HCT116 (cell line): ENCODE data around the gene SNX25. TPM values are rescaled to one million over a fixed set of nuclear protein-coding genes. Genes with fewer than 3 reads are reported as not detected.

ENCODE experiments used
- ATAC-seq: fragments of 200-7000 bp; cut with Tn5 transposase; 2 replicates; pipeline ENCODE4 v1.9.1; 2020; ENCODE audit warnings: mild to moderate bottlenecking, moderate library complexity
- BruUV-seq: library from RNA; stranded (reverse); fragments of 400-500 nt; replicated peaks from 2 replicates; lab custom pipeline; 2021; lab: Mats Ljungman, UMichigan
- CTCF ChIA-PET: fragments of 300-600 bp; sonication (Branson Sonifier 250); formaldehyde crosslinking; loops from one replicate; lab custom pipeline; 2021; ENCODE audit warnings: antibody characterized with exemption; lab: Charles Lee
- POLR2A ChIA-PET: fragments of 300-600, 350-600 bp; sonication (Branson Sonifier 250); formaldehyde crosslinking; loops from one replicate; lab custom pipeline; 2021; ENCODE audit warnings: antibody characterized with exemption; lab: Charles Lee
- RAD21 ChIA-PET, 2 experiments: fragments of 300-600 bp; sonication (Branson Sonifier 250); formaldehyde crosslinking; loops; one replicate each; lab custom pipeline; 2023; ENCODE audit warnings: low total read pairs in 2 of 2; ENCODE audit not compliant: uncharacterized antibody in 2 of 2, unreplicated experiment in 2 of 2, low non-redundant PET in 1 of 2; lab: Charles Lee
- DNase-seq: peaks from one replicate; pipeline ENCODE4 v3.0.0-alpha.2; 2010; ENCODE audit warnings: low read depth, low spot score
- H2AFZ ChIP-seq: fragments of 200-600 bp; shearing (Covaris generic), sonication (generic); 2 replicates; pipeline ENCODE4 v1.6.1; 2017; ENCODE audit warnings: low read depth, mixed run types, mixed read lengths, antibody characterized with exemption, low read length; ENCODE audit not compliant: poor library complexity, severe bottlenecking
- H3K27ac ChIP-seq: 2 replicates; pipeline ENCODE4 v1.5.1; 2012; ENCODE audit warnings: low read depth, low read length
- H3K27me3 ChIP-seq: fragments of 200-600 bp; sonication (generic); 2 replicates; pipeline ENCODE4 v1.6.1; 2016; ENCODE audit warnings: mixed run types, low read length, mixed read lengths; ENCODE audit not compliant: insufficient read depth
- H3K36me3 ChIP-seq, 2 experiments: fragments of 200-500 bp in 1 of 2; fragments of 200-600 bp in 1 of 2; sonication (Bioruptor generic) in 1 of 2; sonication (generic) in 1 of 2; 2 replicates each; pipeline versions ENCODE4 v1.5.1 to v1.6.1; 2014 to 2016; ENCODE audit warnings: low read length in 2 of 2, inconsistent platforms in 1 of 2, mixed read lengths in 1 of 2, mixed run types in 1 of 2; ENCODE audit not compliant: insufficient read depth in 2 of 2, control insufficient read depth in 1 of 2
- H3K4me1 ChIP-seq, 2 experiments: fragments of 200-600 bp in 1 of 2; sonication (generic) in 1 of 2; 2 replicates each; pipeline versions ENCODE4 v1.5.1 to v1.6.1; 2012 to 2017; ENCODE audit warnings: low read length in 2 of 2, inconsistent platforms in 1 of 2, mild to moderate bottlenecking in 1 of 2, mixed read lengths in 1 of 2, mixed run types in 1 of 2, moderate library complexity in 1 of 2; ENCODE audit not compliant: insufficient read depth in 2 of 2, control insufficient read depth in 1 of 2
- H3K4me2 ChIP-seq: fragments of 200-600 bp; sonication (generic); 2 replicates; pipeline ENCODE4 v1.6.1; 2017; ENCODE audit warnings: mixed run types, low read length, mixed read lengths
- H3K4me3 ChIP-seq, 2 experiments: fragments of 200-600 bp in 1 of 2; sonication (generic) in 1 of 2; replicated peaks in 1 of 2; 2 replicates each; pipeline ENCODE4 v1.5.1; 2011 to 2016; ENCODE audit warnings: low read length in 2 of 2, control low read depth in 1 of 2, low read depth in 1 of 2, mild to moderate bottlenecking in 1 of 2, mixed read lengths in 1 of 2, mixed run types in 1 of 2
- H3K79me2 ChIP-seq: fragments of 200-600 bp; sonication (generic); 2 replicates; pipeline ENCODE4 v1.6.1; 2017; ENCODE audit warnings: mild to moderate bottlenecking, mixed run types, low read length, moderate library complexity, mixed read lengths; ENCODE audit not compliant: insufficient read depth
- H3K9ac ChIP-seq: fragments of 200-600 bp; sonication (generic); 2 replicates; pipeline ENCODE4 v1.6.1; 2016; ENCODE audit warnings: low read length, mixed read lengths
- H3K9me2 ChIP-seq: fragments of 200-600 bp; sonication (generic), shearing (Covaris generic); 2 replicates; pipeline ENCODE4 v1.6.1; 2017; ENCODE audit warnings: mixed run types, mild to moderate bottlenecking, moderate library complexity; ENCODE audit not compliant: insufficient read depth
- H3K9me3 ChIP-seq, 2 experiments: fragments of 200-500 bp in 1 of 2; fragments of 200-600 bp in 1 of 2; sonication (Bioruptor generic) in 1 of 2; sonication (generic) in 1 of 2; 2 replicates each; pipeline ENCODE4 v1.6.1; 2014 to 2017; ENCODE audit warnings: low read length in 2 of 2, mixed read lengths in 2 of 2, inconsistent platforms in 1 of 2, low read depth in 1 of 2, mild to moderate bottlenecking in 1 of 2, mixed run types in 1 of 2, moderate library complexity in 1 of 2; ENCODE audit not compliant: control insufficient read depth in 1 of 2, insufficient read depth in 1 of 2
- H4K20me1 ChIP-seq: fragments of 200-600 bp; sonication (generic), shearing (Covaris generic); 2 replicates; pipeline ENCODE4 v1.6.1; 2017; ENCODE audit warnings: mixed run types, mild to moderate bottlenecking, moderate library complexity; ENCODE audit not compliant: insufficient read depth
- ATF3 ChIP-seq: IDR thresholded peaks from 2 replicates; pipeline ENCODE4 v1.6.1; 2012
- CBX3 ChIP-seq: IDR thresholded peaks from 2 replicates; pipeline ENCODE4 v1.6.1; 2012; ENCODE audit warnings: low read depth
- CTCF ChIP-seq, 3 experiments: fragments of 200-600 bp in 1 of 3; sonication (generic) in 1 of 3; IDR thresholded peaks in 2 of 3; conservative IDR thresholded peaks in 1 of 3; 2 replicates each; pipeline ENCODE4 v1.5.1; 2012 to 2017; ENCODE audit warnings: low read depth in 2 of 3, low read length in 2 of 3, antibody characterized with exemption in 1 of 3, borderline replicate concordance in 1 of 3, control low read depth in 1 of 3, mild to moderate bottlenecking in 1 of 3, mixed read lengths in 1 of 3, mixed run types in 1 of 3, moderate library complexity in 1 of 3; ENCODE audit not compliant: insufficient read depth in 1 of 3
- EGR1 ChIP-seq: IDR thresholded peaks from 2 replicates; pipeline ENCODE4 v1.6.1; 2012; ENCODE audit warnings: low read depth
- EZH2phosphoT487 ChIP-seq: fragments of 200-600 bp; IDR thresholded peaks from 2 replicates; pipeline ENCODE4 v1.6.1; 2018; ENCODE audit warnings: antibody characterized with exemption, borderline replicate concordance
- POLR2A ChIP-seq: IDR thresholded peaks from 2 replicates; pipeline ENCODE4 v1.7.0; 2011; ENCODE audit warnings: borderline replicate concordance; ENCODE audit not compliant: insufficient read depth, insufficient read length; ENCODE audit errors: extremely low read depth
- RAD21 ChIP-seq: IDR thresholded peaks from 2 replicates; pipeline ENCODE4 v1.6.1; 2012; ENCODE audit warnings: low read depth, mild to moderate bottlenecking
- SRF ChIP-seq: IDR thresholded peaks from 2 replicates; pipeline ENCODE4 v1.6.1; 2012; ENCODE audit warnings: low read depth
- ZBTB33 ChIP-seq: IDR thresholded peaks from 2 replicates; pipeline ENCODE4 v1.6.1; 2011; ENCODE audit warnings: mild to moderate bottlenecking, low read length, moderate library complexity; ENCODE audit not compliant: insufficient replicate concordance; ENCODE audit errors: extremely low read depth
- intact Hi-C: fragments of 100-400 bp; cut with micrococcal nuclease; formaldehyde crosslinking; loops from 2 replicates; pipeline ENCODE4 v1.10.0; 2022
- total RNA-seq: library from RNA; stranded (reverse); gene quantifications from one replicate; pipeline ENCODE4 v1.2.1, GENCODE V29; 2021; ENCODE audit not compliant: unreplicated experiment

Gene SNX25
- total RNA-seq, 1 experiment from 2014 or later = 20.9 TPM

GRCh38 chr4:185224597-185224996, 15.2 kb downstream of the SNX25 start:
- Histone ChIP-seq H3K9ac (no peak overlapping the region), H3K9me3 (no peaks in the 10 kb centered on the region)

GRCh38 chr4:185225940-185226339, 16.5 kb downstream of the SNX25 start:
- Histone ChIP-seq H3K79me2 (peaks cover 38% of the 10 kb centered on the region), H2AFZ (no peak overlapping the region), H3K4me3 (no peak overlapping the region), H3K9me3 (no peaks in the 10 kb centered on the region), H3K27ac (no peak overlapping the region), H3K36me3 (no peaks in the 10 kb centered on the region), H3K9ac (no peak overlapping the region), H3K4me2 (no peak overlapping the region), H3K4me1 (peaks cover 4 to 13% of the 10 kb centered on the region in 2 experiments; a peak in 2 of 4 replicates), H3K9me2 (no peaks in the 10 kb centered on the region), H4K20me1 (no peaks in the 10 kb centered on the region), H3K27me3 (no peaks in the 10 kb centered on the region)
- RAD21 ChIA-PET = no interaction called here
- DNase-seq (no peak), ATAC-seq (no peak)
- CTCF ChIA-PET = no interaction called here
- POLR2A ChIA-PET = no interaction called here
- intact Hi-C loops = no loop called here
- no TSS peak for BruUV-seq
- no peak for TF ChIP-seq CTCF (IDR thresholded peaks at IDR 0.05 in 2 of 3, conservative IDR thresholded peaks at IDR 0.05 in 1 of 3; ENCODE audit: borderline replicate concordance in 1 of 3, insufficient read depth in 1 of 3, low read depth in 2 of 3, low read length in 2 of 3)
- no peak for TF ChIP-seq RAD21
- TF ChIP-seq EZH2phosphoT487 = no peak
- no peak for TF ChIP-seq SRF
- no peak for TF ChIP-seq POLR2A
- no peak for TF ChIP-seq ATF3
- no peak for TF ChIP-seq ZBTB33
- TF ChIP-seq EGR1 = no peak

More at GRCh38 chr4:185224597-185224996, 15.2 kb downstream of the SNX25 start:
- Histone ChIP-seq H3K4me2 (no peak overlapping the region), H3K36me3 (no peaks in the 10 kb centered on the region), H3K4me1 (peaks cover 4 to 13% of the 10 kb centered on the region in 2 experiments; a peak in 2 of 4 replicates), H3K4me3 (no peak overlapping the region), H4K20me1 (no peaks in the 10 kb centered on the region), H3K27ac (no peak overlapping the region), H3K79me2 (peaks cover 42% of the 10 kb centered on the region), H3K27me3 (no peaks in the 10 kb centered on the region), H3K9me2 (no peaks in the 10 kb centered on the region), H2AFZ (no peak overlapping the region)
- ATAC-seq = no peak
- TF ChIP-seq CBX3 (no peak), CTCF (IDR thresholded peaks at IDR 0.05 in 2 of 3, conservative IDR thresholded peaks at IDR 0.05 in 1 of 3; ENCODE audit: borderline replicate concordance in 1 of 3, insufficient read depth in 1 of 3, low read depth in 2 of 3, low read length in 2 of 3) (peak in 1 of 3 experiments; percentile 30; a peak in 1 of 6 replicates)
- CTCF ChIA-PET = no interaction called here
- no TSS peak for BruUV-seq
- DNase-seq = no peak
- RAD21 ChIA-PET = no interaction called here
- POLR2A ChIA-PET = no interaction called here
- intact Hi-C loops = no loop called here
